Occipital lobe (tissue), 2 donors: ENCODE measurements around the gene DOCK8. TPM values are rescaled to one million over a fixed set of nuclear protein-coding genes. Genes with fewer than 3 reads are reported as not detected.

ENCODE experiments used
- DNase-seq: peaks from one replicate; lab custom pipeline; 2025; lab: John Stamatoyannopoulos, UW
- total RNA-seq: library from RNA; depleted of rRNA; stranded (reverse); fragments of >200 nt; gene quantifications from one replicate; pipeline ENCODE4 v1.2.3, GENCODE V29; 2014

The DOCK8 gene
- total RNA-seq, 1 donor from 2014 or later = 3.6 TPM

- DNase-seq = no peak
Measured at GRCh38 chr9:266228-266627, 51.6 kb downstream of the DOCK8 start.

- no peak for DNase-seq
Measured at GRCh38 chr9:268616-269015, 54.0 kb downstream of the DOCK8 start.

- no peak for DNase-seq
Measured at GRCh38 chr9:269081-269711, 54.5 kb downstream of the DOCK8 start.

GRCh38 chr9:270657-271237 lies 56.1 kb downstream of the DOCK8 start:
- DNase-seq = no peak

- no peak for DNase-seq
Measured at GRCh38 chr9:272251-273213, 57.9 kb downstream of the DOCK8 start.

- DNase-seq = no peak
Measured at GRCh38 chr9:274406-274805, 59.7 kb downstream of the DOCK8 start.

GRCh38 chr9:277601-278295 lies 63.1 kb downstream of the DOCK8 start:
- no peak for DNase-seq

GRCh38 chr9:278651-279050 lies 64.0 kb downstream of the DOCK8 start:
- no peak for DNase-seq

GRCh38 chr9:279674-280073 lies 65.0 kb downstream of the DOCK8 start:
- DNase-seq = no peak

GRCh38 chr9:281741-282645 lies 67.3 kb downstream of the DOCK8 start:
- DNase-seq = no peak

GRCh38 chr9:286071-286740 lies 71.5 kb downstream of the DOCK8 start:
- DNase-seq = no peak

- DNase-seq = no peak
Measured at GRCh38 chr9:289121-289520, 74.5 kb downstream of the DOCK8 start.

GRCh38 chr9:292915-293314 lies 78.2 kb downstream of the DOCK8 start:
- DNase-seq = no peak

GRCh38 chr9:295576-295975 lies 80.9 kb downstream of the DOCK8 start:
- DNase-seq = no peak

GRCh38 chr9:296411-296810 lies 81.7 kb downstream of the DOCK8 start:
- no peak for DNase-seq

- no peak for DNase-seq
Measured at GRCh38 chr9:297104-297972, 82.7 kb downstream of the DOCK8 start.

GRCh38 chr9:303502-303901 lies 88.8 kb downstream of the DOCK8 start:
- DNase-seq = no peak

- DNase-seq = no peak
Measured at GRCh38 chr9:304106-304505, 89.4 kb downstream of the DOCK8 start.

GRCh38 chr9:304519-305185 lies 90.0 kb downstream of the DOCK8 start:
- DNase-seq = no peak
